Measurements from ENCODE around the gene CYP2C9. TPM values are rescaled to one million over a fixed set of nuclear protein-coding genes. Genes with fewer than 3 reads are reported as not detected.

The CYP2C9 gene
- total RNA-seq, 3 donors from 2014 or later (not counting 1 experiment from before 2014, with no cell fraction given), result not detected

DNA sequence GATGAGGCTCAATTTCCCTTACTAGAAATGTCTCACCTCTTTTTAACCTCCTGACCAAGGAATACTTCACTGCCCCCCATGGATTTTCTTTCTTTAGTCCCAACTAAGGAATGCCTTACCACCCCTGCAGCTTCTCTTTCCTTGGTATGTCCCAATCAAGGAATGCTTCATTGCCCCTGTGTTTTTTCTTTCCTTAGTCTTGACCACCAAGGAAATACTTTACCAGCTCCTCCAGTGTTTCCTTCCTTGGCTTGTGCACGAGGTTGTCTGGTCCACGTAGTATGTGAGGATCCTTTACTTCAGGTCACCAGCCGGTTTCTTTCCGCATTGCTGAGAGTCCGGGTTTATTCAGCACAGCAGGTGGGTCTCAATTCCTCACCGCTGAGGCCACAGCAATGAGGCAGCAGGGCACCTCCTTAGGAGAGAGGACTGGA, 59.3 kb downstream of the CYP2C9 start:
- Mint-ChIP-seq H3K9me3 (peaks cover 5% of the 10 kb centered on the region in 2 donors), H3K27me3 (ENCODE audit: low read depth in 2 of 2) (no peaks in the 10 kb centered on the region), H3K4me3 (no peak overlapping the region), H3K27ac (no peak overlapping the region), H3K4me1 (no peaks in the 10 kb centered on the region), H3K36me3 (no peaks in the 10 kb centered on the region)
- 87% methylated on average over 6 of the region's 6 CpGs for WGBS (ENCODE audit: insufficient coverage)
- Histone ChIP-seq H3K27me3 (ENCODE audit: control insufficient read depth, insufficient read depth, low read length) (no peaks in the 10 kb centered on the region), H3K4me1 (ENCODE audit: control insufficient read depth, insufficient read depth, low read length) (no peaks in the 10 kb centered on the region), H3K4me3 (ENCODE audit: low read length) (no peak overlapping the region), H3K9me3 (ENCODE audit: control insufficient read depth, insufficient read depth, low read length) (no peaks in the 10 kb centered on the region), H3K27ac (ENCODE audit: low read length) (no peak overlapping the region), H3K36me3 (ENCODE audit: control insufficient read depth, insufficient read depth, low read length) (no peaks in the 10 kb centered on the region)
- TF ChIP-seq, protein P1, sequence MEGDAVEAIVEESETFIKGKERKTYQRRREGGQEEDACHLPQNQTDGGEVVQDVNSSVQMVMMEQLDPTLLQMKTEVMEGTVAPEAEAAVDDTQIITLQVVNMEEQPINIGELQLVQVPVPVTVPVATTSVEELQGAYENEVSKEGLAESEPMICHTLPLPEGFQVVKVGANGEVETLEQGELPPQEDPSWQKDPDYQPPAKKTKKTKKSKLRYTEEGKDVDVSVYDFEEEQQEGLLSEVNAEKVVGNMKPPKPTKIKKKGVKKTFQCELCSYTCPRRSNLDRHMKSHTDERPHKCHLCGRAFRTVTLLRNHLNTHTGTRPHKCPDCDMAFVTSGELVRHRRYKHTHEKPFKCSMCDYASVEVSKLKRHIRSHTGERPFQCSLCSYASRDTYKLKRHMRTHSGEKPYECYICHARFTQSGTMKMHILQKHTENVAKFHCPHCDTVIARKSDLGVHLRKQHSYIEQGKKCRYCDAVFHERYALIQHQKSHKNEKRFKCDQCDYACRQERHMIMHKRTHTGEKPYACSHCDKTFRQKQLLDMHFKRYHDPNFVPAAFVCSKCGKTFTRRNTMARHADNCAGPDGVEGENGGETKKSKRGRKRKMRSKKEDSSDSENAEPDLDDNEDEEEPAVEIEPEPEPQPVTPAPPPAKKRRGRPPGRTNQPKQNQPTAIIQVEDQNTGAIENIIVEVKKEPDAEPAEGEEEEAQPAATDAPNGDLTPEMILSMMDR (IDR thresholded peaks at IDR 0.05), result no peak
- intact Hi-C loops (cut with micrococcal nuclease), result no loop called here
- no peak for ATAC-seq
- no peak for DNase-seq

DNA sequence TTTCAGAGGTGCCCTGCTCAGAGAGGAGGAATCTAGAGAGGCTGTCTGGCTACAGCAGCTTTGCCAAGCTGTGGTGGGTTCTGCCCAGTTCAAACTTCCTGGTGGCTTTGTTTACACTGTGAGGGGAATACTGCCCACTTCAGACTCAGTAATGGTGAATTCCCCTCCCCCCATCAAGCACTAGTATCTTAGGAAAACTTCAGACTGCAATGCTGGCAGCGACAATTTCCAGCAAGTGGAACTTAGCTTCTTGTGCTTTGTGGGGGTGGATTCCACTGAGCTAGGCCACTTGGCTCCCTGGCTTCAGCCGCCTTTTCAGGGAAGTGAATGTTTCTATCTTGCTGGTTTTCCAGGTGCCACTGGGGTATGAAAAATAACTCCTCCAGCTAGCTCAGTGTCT, 88.0 kb downstream of the CYP2C9 start:
- H3K9me3 Mint-ChIP-seq, result peaks cover 3 to 14% of the 10 kb centered on the region in 2 donors
- H3K27ac ChIP-seq (ENCODE audit: low read length), result no peak overlapping the region
- H3K36me3 ChIP-seq (ENCODE audit: control insufficient read depth, insufficient read depth, low read length), result no peaks in the 10 kb centered on the region
- no peak for DNase-seq
- WGBS (ENCODE audit: insufficient coverage), result 88% methylated on average over 2 of the region's 2 CpGs
- peaks cover 6% of the 10 kb centered on the region for H3K36me3 Mint-ChIP-seq
- no peaks in the 10 kb centered on the region for H3K27me3 ChIP-seq (ENCODE audit: control insufficient read depth, insufficient read depth, low read length)
- H3K27ac Mint-ChIP-seq, result no peak overlapping the region
- no peak overlapping the region for H3K4me3 Mint-ChIP-seq
- no peaks in the 10 kb centered on the region for H3K4me1 ChIP-seq (ENCODE audit: control insufficient read depth, insufficient read depth, low read length)
- no peaks in the 10 kb centered on the region for H3K4me1 Mint-ChIP-seq
- no peaks in the 10 kb centered on the region for H3K27me3 Mint-ChIP-seq (ENCODE audit: low read depth in 2 of 2)
- ATAC-seq, result no peak
- TF ChIP-seq, protein P1 (IDR thresholded peaks at IDR 0.05), result no peak
- no peaks in the 10 kb centered on the region for H3K9me3 ChIP-seq (ENCODE audit: control insufficient read depth, insufficient read depth, low read length)
- H3K4me3 ChIP-seq (ENCODE audit: low read length), result no peak overlapping the region
- intact Hi-C loops (cut with micrococcal nuclease), result no loop called here

DNA sequence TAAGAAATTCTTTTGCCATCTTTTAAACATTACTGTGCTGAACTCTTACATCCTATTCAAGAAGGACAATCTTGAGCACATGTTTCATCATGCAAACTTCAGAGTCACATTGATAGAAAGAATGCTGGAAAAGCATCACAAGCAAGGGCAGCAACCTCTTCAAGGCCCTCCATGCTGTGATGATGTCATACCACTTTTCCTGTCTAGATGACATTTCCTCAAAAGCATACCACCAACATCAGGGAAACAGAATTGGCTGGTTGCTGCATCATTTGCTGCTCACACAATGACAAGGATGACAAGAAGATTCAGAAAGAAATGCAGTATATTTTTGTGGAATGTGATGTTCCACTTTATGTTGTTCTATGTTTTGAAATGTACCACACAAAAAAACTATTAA, 93.2 kb downstream of the CYP2C9 start:
- ATAC-seq (no peak), DNase-seq (no peak)
- Mint-ChIP-seq H3K9me3 (peaks cover 3 to 8% of the 10 kb centered on the region in 2 donors), H3K27me3 (ENCODE audit: low read depth in 2 of 2) (no peaks in the 10 kb centered on the region), H3K27ac (no peak overlapping the region), H3K36me3 (peaks cover 9% of the 10 kb centered on the region), H3K4me1 (no peaks in the 10 kb centered on the region), H3K4me3 (no peak overlapping the region)
- Histone ChIP-seq H3K4me3 (ENCODE audit: low read length) (no peak overlapping the region), H3K27me3 (ENCODE audit: control insufficient read depth, insufficient read depth, low read length) (no peaks in the 10 kb centered on the region), H3K36me3 (ENCODE audit: control insufficient read depth, insufficient read depth, low read length) (no peaks in the 10 kb centered on the region), H3K4me1 (ENCODE audit: control insufficient read depth, insufficient read depth, low read length) (no peaks in the 10 kb centered on the region), H3K27ac (ENCODE audit: low read length) (no peak overlapping the region), H3K9me3 (ENCODE audit: control insufficient read depth, insufficient read depth, low read length) (no peaks in the 10 kb centered on the region)
- intact Hi-C loops (cut with micrococcal nuclease), result no loop called here
- TF ChIP-seq, protein P1 (IDR thresholded peaks at IDR 0.05), result no peak

GRCh38 chr10:95034401-95034800, 95.9 kb downstream of the CYP2C9 start:
- H3K27ac ChIP-seq (ENCODE audit: low read length), result no peak overlapping the region
- peaks cover 0 to 3% of the 10 kb centered on the region in 2 donors for H3K9me3 Mint-ChIP-seq
- no peak overlapping the region for H3K27ac Mint-ChIP-seq
- ATAC-seq, result no peak
- no peaks in the 10 kb centered on the region for H3K27me3 Mint-ChIP-seq (ENCODE audit: low read depth in 2 of 2)
- no peak overlapping the region for H3K4me3 Mint-ChIP-seq
- H3K9me3 ChIP-seq (ENCODE audit: control insufficient read depth, insufficient read depth, low read length), result no peaks in the 10 kb centered on the region
- no peak for DNase-seq
- H3K27me3 ChIP-seq (ENCODE audit: control insufficient read depth, insufficient read depth, low read length), result no peaks in the 10 kb centered on the region
- H3K36me3 Mint-ChIP-seq, result peaks cover 9% of the 10 kb centered on the region
- WGBS (ENCODE audit: insufficient coverage), result 97% methylated on average over 3 of the region's 4 CpGs
- no peaks in the 10 kb centered on the region for H3K36me3 ChIP-seq (ENCODE audit: control insufficient read depth, insufficient read depth, low read length)
- H3K4me3 ChIP-seq (ENCODE audit: low read length), result no peak overlapping the region
- TF ChIP-seq, protein P1 (IDR thresholded peaks at IDR 0.05), result no peak
- no peaks in the 10 kb centered on the region for H3K4me1 Mint-ChIP-seq
- H3K4me1 ChIP-seq (ENCODE audit: control insufficient read depth, insufficient read depth, low read length), result no peaks in the 10 kb centered on the region
- intact Hi-C loops (cut with micrococcal nuclease), result no loop called here
